Caki2 (cell line): ENCODE results near the gene TMC1. TPM values are rescaled to one million over a fixed set of nuclear protein-coding genes. Genes with fewer than 3 reads are reported as not detected.

ENCODE experiments used
- DNase-seq: peaks from one replicate; pipeline ENCODE4 v3.0.0-alpha.2; 2015; ENCODE audit warnings: low read depth
- in situ Hi-C: cut with HindIII; loops from 2 replicates; pipeline ENCODE4 v1.10.0; 2016; ENCODE audit warnings: low sequenced_read_pairs, low pct_unique_long_range_greater_than_20kb, mixed read lengths
- total RNA-seq: library from RNA; depleted of rRNA; stranded (reverse); fragments of >200 nt; shearing (Covaris generic); gene quantifications from 2 replicates; pipeline ENCODE4 v1.2.3, GENCODE V29; 2014; ENCODE audit warnings: low replicate concordance

The TMC1 gene
- total RNA-seq, 1 experiment from 2014 or later: not detected

- in situ Hi-C loops: no loop called here
Measured at GRCh38 chr9:72636621-72637020, 115.2 kb downstream of the TMC1 start.

GRCh38 chr9:72643651-72644050 lies 122.2 kb downstream of the TMC1 start:
- no peak for DNase-seq
- in situ Hi-C loops: no loop called here

More at GRCh38 chr9:72636621-72637020, 115.2 kb downstream of the TMC1 start:
- DNase-seq: no peak

GRCh38 chr9:72646061-72646460 lies 124.7 kb downstream of the TMC1 start:
- in situ Hi-C loops: no loop called here
- DNase-seq: no peak

- in situ Hi-C loops: no loop called here
- DNase-seq: no peak
Measured at GRCh38 chr9:72648324-72649126, 127.1 kb downstream of the TMC1 start.

GRCh38 chr9:72649127-72649442 lies 127.7 kb downstream of the TMC1 start:
- in situ Hi-C loops: no loop called here
- no peak for DNase-seq

GRCh38 chr9:72650206-72650605 lies 128.8 kb downstream of the TMC1 start:
- DNase-seq: no peak
- in situ Hi-C loops: no loop called here

GRCh38 chr9:72656021-72656420 lies 134.6 kb downstream of the TMC1 start:
- in situ Hi-C loops: no loop called here
- DNase-seq: no peak

GRCh38 chr9:72657023-72657422 lies 135.6 kb downstream of the TMC1 start:
- DNase-seq: no peak
- in situ Hi-C loops: no loop called here

GRCh38 chr9:72658703-72659102 lies 137.3 kb downstream of the TMC1 start:
- in situ Hi-C loops: no loop called here
- DNase-seq: no peak

- in situ Hi-C loops: no loop called here
- DNase-seq: no peak
Measured at GRCh38 chr9:72661401-72662135, 140.2 kb downstream of the TMC1 start.

GRCh38 chr9:72665421-72665820 lies 144.0 kb downstream of the TMC1 start:
- no peak for DNase-seq
- in situ Hi-C loops: no loop called here

- in situ Hi-C loops: no loop called here
- DNase-seq: no peak
Measured at GRCh38 chr9:72667181-72667580, 145.8 kb downstream of the TMC1 start.

GRCh38 chr9:72674961-72675360 lies 153.6 kb downstream of the TMC1 start:
- DNase-seq: no peak
- in situ Hi-C loops: no loop called here

- in situ Hi-C loops: no loop called here
- DNase-seq: no peak
Measured at GRCh38 chr9:72675586-72675985, 154.2 kb downstream of the TMC1 start.

GRCh38 chr9:72680593-72681282 lies 159.3 kb downstream of the TMC1 start:
- in situ Hi-C loops: no loop called here
- no peak for DNase-seq

- in situ Hi-C loops: no loop called here
Measured at GRCh38 chr9:72681283-72681630, 159.8 kb downstream of the TMC1 start.

GRCh38 chr9:72684615-72685014 lies 163.2 kb downstream of the TMC1 start:
- in situ Hi-C loops: no loop called here

More at GRCh38 chr9:72681283-72681630, 159.8 kb downstream of the TMC1 start:
- no peak for DNase-seq

GRCh38 chr9:72685911-72686310 lies 164.5 kb downstream of the TMC1 start:
- in situ Hi-C loops: no loop called here
- DNase-seq: no peak

More at GRCh38 chr9:72684615-72685014, 163.2 kb downstream of the TMC1 start:
- no peak for DNase-seq

GRCh38 chr9:72687331-72687730 lies 165.9 kb downstream of the TMC1 start:
- in situ Hi-C loops: no loop called here

More at GRCh38 chr9:72687331-72687730, 165.9 kb downstream of the TMC1 start:
- DNase-seq: no peak
